Fibroblast of villous mesenchyme (primary cell): Measurements from ENCODE around the gene IL12B. TPM values are rescaled to one million over a fixed set of nuclear protein-coding genes. Genes with fewer than 3 reads are reported as not detected.

Experiments
- DNase-seq: peaks from one replicate; pipeline ENCODE4 v3.0.0-alpha.2; 2010; ENCODE audit warnings: low read depth
- H3K4me3 ChIP-seq: 2 replicates; pipeline ENCODE4 v1.5.1; 2011; ENCODE audit warnings: low read depth, mild to moderate bottlenecking, low read length
- total RNA-seq: library from RNA; depleted of rRNA; stranded (reverse); fragments of >200 nt; gene quantifications from 2 replicates; pipeline ENCODE4 v1.2.3, GENCODE V29; 2012
- TF ChIP-seq, protein P1 (sequence below): IDR thresholded peaks from 2 replicates; pipeline ENCODE4 v1.5.1; 2012; ENCODE audit warnings: low read depth, mild to moderate bottlenecking, low read length; ENCODE audit not compliant: insufficient read depth

IL12B gene
- total RNA-seq, 1 donor = not detected

DNA sequence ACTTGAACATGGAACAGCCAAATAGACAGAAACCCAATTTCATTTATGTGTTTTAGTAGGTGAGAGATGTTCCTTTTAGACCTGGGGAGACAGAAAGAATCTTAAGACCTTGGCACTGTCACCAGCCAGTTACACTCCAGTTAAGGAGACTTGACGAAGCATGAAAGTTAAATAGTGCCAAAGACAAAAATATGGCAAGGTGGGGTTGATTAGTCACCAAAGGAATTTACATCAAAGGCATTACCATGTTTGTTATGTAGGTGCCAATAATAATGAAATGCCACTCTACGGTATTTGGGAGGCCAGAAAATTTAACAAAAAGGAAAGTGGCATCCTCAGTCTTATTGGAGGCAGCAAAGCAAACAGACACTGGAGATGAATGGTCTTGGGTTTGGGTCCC lies 9.2 kb upstream of the IL12B start:
- TF ChIP-seq, protein P1, sequence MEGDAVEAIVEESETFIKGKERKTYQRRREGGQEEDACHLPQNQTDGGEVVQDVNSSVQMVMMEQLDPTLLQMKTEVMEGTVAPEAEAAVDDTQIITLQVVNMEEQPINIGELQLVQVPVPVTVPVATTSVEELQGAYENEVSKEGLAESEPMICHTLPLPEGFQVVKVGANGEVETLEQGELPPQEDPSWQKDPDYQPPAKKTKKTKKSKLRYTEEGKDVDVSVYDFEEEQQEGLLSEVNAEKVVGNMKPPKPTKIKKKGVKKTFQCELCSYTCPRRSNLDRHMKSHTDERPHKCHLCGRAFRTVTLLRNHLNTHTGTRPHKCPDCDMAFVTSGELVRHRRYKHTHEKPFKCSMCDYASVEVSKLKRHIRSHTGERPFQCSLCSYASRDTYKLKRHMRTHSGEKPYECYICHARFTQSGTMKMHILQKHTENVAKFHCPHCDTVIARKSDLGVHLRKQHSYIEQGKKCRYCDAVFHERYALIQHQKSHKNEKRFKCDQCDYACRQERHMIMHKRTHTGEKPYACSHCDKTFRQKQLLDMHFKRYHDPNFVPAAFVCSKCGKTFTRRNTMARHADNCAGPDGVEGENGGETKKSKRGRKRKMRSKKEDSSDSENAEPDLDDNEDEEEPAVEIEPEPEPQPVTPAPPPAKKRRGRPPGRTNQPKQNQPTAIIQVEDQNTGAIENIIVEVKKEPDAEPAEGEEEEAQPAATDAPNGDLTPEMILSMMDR = no peak
- no peak overlapping the region for H3K4me3 ChIP-seq
- DNase-seq = no peak

DNA sequence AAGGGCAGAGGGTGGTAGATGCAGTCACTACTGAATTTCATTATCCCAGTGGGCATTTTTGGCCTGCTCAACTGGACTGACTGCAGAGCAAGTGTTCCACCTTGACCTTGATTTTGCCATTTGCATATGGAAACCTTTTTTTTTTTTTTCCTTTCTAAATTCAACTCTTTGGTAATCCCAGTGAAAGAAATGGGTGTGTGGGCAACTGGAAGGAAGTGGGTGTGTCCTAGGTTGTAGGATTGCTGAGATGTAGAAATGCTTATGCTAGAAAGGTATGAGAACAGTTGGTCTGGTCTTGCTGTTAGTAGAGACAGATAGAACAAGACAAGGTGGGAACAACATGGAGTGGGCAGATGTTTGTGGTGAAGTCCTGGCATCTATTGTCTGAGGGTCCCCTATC lies 7.8 kb upstream of the IL12B start:
- DNase-seq = no peak
- TF ChIP-seq, protein P1 = no peak
- H3K4me3 ChIP-seq = no peak overlapping the region

DNA sequence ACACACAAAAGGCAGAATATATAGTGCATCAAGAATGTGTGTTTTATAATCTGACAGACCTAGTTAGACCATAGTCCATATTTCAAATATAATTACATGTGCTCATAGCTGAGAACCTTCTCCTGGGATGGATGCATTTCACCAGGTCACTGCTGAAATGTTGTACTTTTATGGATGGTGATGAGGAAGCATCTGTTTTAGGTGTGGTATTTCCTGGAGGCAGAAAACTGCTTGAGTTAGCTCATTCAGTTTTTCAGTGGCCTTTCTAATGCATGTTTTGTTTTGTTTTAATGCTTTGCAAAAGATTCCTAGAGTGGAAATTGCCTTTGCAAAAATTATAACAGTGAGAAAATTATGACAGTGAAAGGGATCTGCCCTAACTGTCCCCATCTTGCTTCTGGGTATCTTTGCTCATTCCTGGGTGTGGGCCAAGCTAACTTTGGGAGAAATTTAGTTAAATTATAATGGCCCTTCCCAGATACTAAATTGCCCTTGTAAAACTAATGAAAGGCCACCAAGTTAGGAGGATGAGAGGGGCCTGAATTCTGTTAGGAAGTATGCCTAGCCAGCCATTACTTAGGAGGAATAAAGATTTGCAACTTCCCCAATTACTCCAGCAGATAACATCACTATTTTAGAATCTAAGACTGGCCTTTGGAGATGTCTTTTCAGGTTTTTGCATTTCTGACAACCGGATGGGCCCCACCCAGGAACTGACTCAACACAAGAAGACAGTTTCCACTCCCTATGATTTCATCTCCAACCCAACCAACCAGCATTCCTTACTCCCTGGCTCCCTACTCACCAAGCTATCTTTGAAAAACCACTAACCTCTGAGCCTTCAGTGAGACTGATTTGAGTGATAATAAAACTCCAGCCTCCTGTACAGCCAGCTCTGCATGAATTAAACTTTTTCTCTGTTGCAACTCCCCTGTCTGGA lies 7.0 kb upstream of the IL12B start:
- no peak overlapping the region for H3K4me3 ChIP-seq
- DNase-seq = peak; percentile 63
- TF ChIP-seq, protein P1 = no peak

DNA sequence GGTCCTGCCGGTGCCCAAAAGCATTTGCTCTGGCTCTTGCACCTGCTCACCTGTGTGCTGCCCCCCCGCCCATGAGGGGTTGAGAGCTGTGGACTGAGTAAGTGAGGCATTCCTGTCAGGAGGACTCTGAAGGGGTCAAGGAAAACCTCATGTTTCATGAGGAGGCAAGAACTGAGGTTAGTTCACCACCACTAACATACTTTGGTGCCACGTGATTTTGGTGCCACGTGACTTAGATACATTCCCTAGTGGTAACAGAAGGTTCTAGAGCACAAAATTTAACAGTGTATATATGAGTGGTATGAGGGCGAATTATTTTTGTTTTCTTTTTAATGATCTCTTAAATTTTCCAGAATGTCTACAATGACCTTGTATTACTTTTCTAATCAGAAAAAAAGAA lies 6.3 kb upstream of the IL12B start:
- TF ChIP-seq, protein P1 = no peak
- H3K4me3 ChIP-seq = no peak overlapping the region
- DNase-seq = no peak

DNA sequence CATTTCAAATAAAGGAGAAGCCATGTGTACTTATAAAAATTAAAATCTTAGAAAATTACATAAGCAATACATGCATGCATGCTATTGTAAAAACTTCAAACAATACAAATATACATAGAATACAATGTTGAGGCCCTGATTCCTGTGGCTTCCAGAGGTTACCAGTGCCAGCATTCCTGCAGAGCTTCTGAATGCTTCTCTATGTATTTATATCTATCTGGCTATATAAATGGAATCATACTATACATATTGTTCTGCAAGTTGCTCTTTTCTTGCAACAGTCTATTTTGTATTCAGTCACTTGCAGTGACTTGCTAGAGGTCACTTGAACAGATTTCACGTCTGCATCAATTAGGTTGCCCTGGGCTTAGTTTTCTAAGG lies 3.2 kb upstream of the IL12B start:
- DNase-seq = no peak

DNA sequence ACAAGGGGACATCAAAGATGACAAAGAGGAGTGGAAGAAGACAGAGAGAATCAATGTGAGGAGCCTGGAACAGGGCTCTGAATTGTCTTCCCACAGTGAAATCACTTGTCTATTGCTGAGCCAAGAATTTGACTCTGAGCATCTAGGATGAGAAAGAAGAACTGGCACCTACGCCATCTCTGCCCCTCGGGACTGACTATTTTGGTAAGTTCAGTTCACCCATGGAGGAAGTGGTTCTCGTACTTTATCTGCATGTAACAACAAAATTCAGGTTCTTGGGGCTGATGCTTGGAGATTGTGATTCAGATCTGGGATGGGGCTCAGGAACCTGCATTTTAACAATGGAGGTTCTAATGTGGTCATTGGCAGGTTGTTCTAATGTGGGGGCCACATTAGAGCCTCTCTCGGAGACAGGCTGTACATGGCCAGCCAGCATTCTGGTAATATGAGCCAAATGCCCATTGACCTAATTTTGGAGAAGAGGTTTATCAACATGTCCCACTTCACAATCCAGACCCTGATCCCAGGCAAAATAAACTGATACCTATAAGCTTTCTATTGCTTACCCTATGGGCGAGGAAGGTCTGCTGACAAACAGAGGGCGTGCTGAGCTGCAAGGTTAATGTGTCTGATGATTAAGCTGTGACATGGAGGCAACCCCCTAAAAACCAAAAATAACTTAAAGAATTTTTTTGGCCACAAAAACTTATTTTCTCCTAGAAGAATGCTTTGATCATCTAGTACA lies 2.7 kb upstream of the IL12B start:
- no peak overlapping the region for H3K4me3 ChIP-seq
- no peak for DNase-seq
- TF ChIP-seq, protein P1 = no peak

More for the DNA sequence above, 3.2 kb upstream of the IL12B start:
- TF ChIP-seq, protein P1 = no peak
- no peak overlapping the region for H3K4me3 ChIP-seq
